Astrocyte of the spinal cord (primary cell): ENCODE data around the gene DEFB114.

Experiments
- DNase-seq: peaks from one replicate; pipeline ENCODE4 v3.0.0; 2011; ENCODE audit warnings: low read depth, low spot score
- H3K4me3 ChIP-seq: 2 replicates; pipeline ENCODE4 v1.5.1; 2011; ENCODE audit warnings: low read depth, mild to moderate bottlenecking, low read length, moderate library complexity
- in situ Hi-C: cut with HindIII; loops from 2 replicates; pipeline ENCODE4 v1.10.0; 2017; ENCODE audit warnings: low sequenced_read_pairs
- TF ChIP-seq, protein P1 (sequence below): IDR thresholded peaks from 2 replicates; pipeline ENCODE4 v1.5.1; 2012; ENCODE audit warnings: low read depth, mild to moderate bottlenecking, low read length, inconsistent platforms

The DEFB114 gene

GRCh38 chr6:49923826-49924225 is 40.1 kb downstream of the DEFB114 start:
- DNase-seq: no peak
- in situ Hi-C loops: no loop called here
- no peak overlapping the region for H3K4me3 ChIP-seq
- TF ChIP-seq, protein P1, sequence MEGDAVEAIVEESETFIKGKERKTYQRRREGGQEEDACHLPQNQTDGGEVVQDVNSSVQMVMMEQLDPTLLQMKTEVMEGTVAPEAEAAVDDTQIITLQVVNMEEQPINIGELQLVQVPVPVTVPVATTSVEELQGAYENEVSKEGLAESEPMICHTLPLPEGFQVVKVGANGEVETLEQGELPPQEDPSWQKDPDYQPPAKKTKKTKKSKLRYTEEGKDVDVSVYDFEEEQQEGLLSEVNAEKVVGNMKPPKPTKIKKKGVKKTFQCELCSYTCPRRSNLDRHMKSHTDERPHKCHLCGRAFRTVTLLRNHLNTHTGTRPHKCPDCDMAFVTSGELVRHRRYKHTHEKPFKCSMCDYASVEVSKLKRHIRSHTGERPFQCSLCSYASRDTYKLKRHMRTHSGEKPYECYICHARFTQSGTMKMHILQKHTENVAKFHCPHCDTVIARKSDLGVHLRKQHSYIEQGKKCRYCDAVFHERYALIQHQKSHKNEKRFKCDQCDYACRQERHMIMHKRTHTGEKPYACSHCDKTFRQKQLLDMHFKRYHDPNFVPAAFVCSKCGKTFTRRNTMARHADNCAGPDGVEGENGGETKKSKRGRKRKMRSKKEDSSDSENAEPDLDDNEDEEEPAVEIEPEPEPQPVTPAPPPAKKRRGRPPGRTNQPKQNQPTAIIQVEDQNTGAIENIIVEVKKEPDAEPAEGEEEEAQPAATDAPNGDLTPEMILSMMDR: no peak

GRCh38 chr6:49919935-49920644 is 43.9 kb downstream of the DEFB114 start:
- TF ChIP-seq, protein P1: no peak
- no peak overlapping the region for H3K4me3 ChIP-seq
- in situ Hi-C loops: no loop called here
- no peak for DNase-seq

DNA sequence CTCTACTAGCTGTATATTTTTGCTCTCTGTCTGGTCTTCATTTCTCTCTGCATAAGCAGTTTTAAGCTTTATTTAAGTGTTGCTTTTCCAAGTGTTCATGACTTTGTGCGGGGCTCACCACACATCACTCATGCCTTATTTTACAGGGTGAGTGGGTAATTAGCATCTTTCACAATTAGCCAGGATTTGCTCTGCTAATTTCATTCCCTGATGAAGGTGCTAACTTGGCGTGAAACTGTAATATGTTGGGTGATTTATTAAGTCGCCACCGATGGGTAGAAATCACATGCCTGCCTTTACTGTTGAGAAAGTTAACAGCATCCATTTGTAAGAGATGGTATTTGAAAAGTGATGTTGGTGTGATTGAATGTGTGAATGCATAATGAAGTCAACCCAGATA is 44.7 kb downstream of the DEFB114 start:
- TF ChIP-seq, protein P1: no peak
- no peak for DNase-seq
- no peak overlapping the region for H3K4me3 ChIP-seq
- in situ Hi-C loops: no loop called here

- H3K4me3 ChIP-seq: no peak overlapping the region
- no peak for DNase-seq
- TF ChIP-seq, protein P1: no peak
- in situ Hi-C loops: no loop called here
Observed at GRCh38 chr6:49918787-49919186, 45.2 kb downstream of the DEFB114 start.

DNA sequence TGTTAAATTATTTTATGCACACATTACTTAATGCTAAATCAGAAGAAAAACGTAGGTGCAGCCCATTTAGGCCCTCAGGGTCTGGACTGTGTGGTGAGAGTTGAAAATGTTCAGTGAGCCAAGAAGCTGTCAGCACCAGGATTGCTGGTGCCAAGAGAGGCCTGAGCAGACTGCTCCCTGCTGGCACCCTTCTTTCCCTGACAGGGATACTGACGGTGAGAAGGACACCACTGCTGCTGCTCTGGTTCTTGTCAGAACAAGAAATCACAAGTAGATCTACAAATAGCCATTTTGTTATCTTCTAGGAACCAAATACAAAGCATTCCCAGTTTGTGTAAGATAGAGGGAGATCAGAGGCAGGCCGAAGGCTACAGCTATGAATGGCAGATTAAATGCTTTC is 48.9 kb downstream of the DEFB114 start:
- in situ Hi-C loops: no loop called here

GRCh38 chr6:49913636-49914375 is 50.2 kb downstream of the DEFB114 start:
- DNase-seq: no peak
- in situ Hi-C loops: no loop called here
- TF ChIP-seq, protein P1: no peak
- no peak overlapping the region for H3K4me3 ChIP-seq

More for the DNA sequence above, 48.9 kb downstream of the DEFB114 start:
- H3K4me3 ChIP-seq: no peak overlapping the region
- no peak for DNase-seq
- TF ChIP-seq, protein P1: no peak
